Bladder microvascular endothelial cell (primary cell): Measurements from ENCODE around the gene MGAT5B. TPM values are rescaled to one million over a fixed set of nuclear protein-coding genes. Genes with fewer than 3 reads are reported as not detected.

Experiments used
- total RNA-seq: library from RNA; depleted of rRNA; stranded (reverse); fragments of >200 nt; gene quantifications from 2 replicates; pipeline ENCODE4 v1.2.3, GENCODE V29; 2014

Gene MGAT5B, protein sequence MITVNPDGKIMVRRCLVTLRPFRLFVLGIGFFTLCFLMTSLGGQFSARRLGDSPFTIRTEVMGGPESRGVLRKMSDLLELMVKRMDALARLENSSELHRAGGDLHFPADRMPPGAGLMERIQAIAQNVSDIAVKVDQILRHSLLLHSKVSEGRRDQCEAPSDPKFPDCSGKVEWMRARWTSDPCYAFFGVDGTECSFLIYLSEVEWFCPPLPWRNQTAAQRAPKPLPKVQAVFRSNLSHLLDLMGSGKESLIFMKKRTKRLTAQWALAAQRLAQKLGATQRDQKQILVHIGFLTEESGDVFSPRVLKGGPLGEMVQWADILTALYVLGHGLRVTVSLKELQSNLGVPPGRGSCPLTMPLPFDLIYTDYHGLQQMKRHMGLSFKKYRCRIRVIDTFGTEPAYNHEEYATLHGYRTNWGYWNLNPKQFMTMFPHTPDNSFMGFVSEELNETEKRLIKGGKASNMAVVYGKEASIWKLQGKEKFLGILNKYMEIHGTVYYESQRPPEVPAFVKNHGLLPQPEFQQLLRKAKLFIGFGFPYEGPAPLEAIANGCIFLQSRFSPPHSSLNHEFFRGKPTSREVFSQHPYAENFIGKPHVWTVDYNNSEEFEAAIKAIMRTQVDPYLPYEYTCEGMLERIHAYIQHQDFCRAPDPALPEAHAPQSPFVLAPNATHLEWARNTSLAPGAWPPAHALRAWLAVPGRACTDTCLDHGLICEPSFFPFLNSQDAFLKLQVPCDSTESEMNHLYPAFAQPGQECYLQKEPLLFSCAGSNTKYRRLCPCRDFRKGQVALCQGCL
- total RNA-seq = 0.49 and 0.50 TPM in 2 replicates

DNA sequence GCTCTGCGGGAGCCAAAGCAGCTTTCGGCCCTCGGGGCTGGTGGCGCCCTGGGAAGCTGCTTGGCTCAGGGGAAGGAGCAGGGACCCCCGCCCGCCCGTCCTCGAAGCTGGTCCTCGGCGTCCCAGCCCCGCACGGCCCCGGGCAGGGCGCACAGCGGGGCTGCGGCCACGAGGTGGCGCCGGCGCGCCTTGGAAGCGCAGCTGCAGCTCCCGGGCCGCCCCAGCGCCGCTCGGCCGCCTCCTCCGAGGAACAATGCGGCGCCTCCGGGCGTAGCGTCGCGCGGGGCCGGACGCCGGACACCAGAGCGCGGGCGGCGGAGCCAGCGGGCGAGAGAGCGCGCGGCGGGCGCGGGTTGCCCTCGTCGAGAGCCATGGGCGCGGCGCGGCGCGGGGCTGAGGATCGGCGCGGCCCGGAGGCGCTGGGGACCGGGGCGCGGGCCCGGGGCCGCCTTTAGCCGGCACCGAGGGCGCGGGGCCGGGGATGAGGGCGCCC lies at the start of gene MGAT5B:
Gene MGAT5B (plus strand): TSS at position 229 of the 493 bp plus-strand sequence. CDS start 626 bp downstream, outside the sequence.

Other genes with a start within 250 kb of the MGAT5B start
- gene ST6GALNAC1, start 224.6 kb upstream of the MGAT5B start, total RNA-seq = not detected in 2 replicates
- gene MXRA7, start 157.4 kb upstream of the MGAT5B start, total RNA-seq = 86.6 and 156 TPM in 2 replicates
- gene JMJD6, start 141.8 kb upstream of the MGAT5B start, total RNA-seq = 17.2 and 21.5 TPM in 2 replicates
- gene METTL23, start 141.6 kb upstream of the MGAT5B start, total RNA-seq = 13.6 and 16.9 TPM in 2 replicates
- gene SRSF2, start 131.1 kb upstream of the MGAT5B start, total RNA-seq = 152 and 230 TPM in 2 replicates
- gene MFSD11, start 130.3 kb upstream of the MGAT5B start, total RNA-seq = 19.3 and 31.5 TPM in 2 replicates